ENCODE measurements around the gene MYLK4.

The MYLK4 gene

GRCh38 chr6:2630359-2630758 is 120.4 kb downstream of the MYLK4 start:
- peak; percentile 35 for DNase-seq (ENCODE audit: low spot score)

GRCh38 chr6:2626401-2626800 is 124.3 kb downstream of the MYLK4 start:
- no peak for DNase-seq (ENCODE audit: low spot score)

- no peak for DNase-seq (ENCODE audit: low spot score)
These were observed 125.1 kb downstream of the MYLK4 start for GRCh38 chr6:2625581-2625980.

- DNase-seq (ENCODE audit: low spot score): no peak
These were observed 126.5 kb downstream of the MYLK4 start for GRCh38 chr6:2624177-2624576.

- no peak for DNase-seq (ENCODE audit: low spot score)
These were observed 127.4 kb downstream of the MYLK4 start for GRCh38 chr6:2623295-2623694.

GRCh38 chr6:2622671-2623070 is 128.1 kb downstream of the MYLK4 start:
- no peak for DNase-seq (ENCODE audit: low spot score)

GRCh38 chr6:2619651-2620050 is 131.1 kb downstream of the MYLK4 start:
- DNase-seq (ENCODE audit: low spot score): no peak

GRCh38 chr6:2617729-2618128 is 133.0 kb downstream of the MYLK4 start:
- no peak for DNase-seq (ENCODE audit: low spot score)

GRCh38 chr6:2616811-2617210 is 133.9 kb downstream of the MYLK4 start:
- no peak for DNase-seq (ENCODE audit: low spot score)

GRCh38 chr6:2615251-2615650 is 135.5 kb downstream of the MYLK4 start:
- no peak for DNase-seq (ENCODE audit: low spot score)

GRCh38 chr6:2614846-2615245 is 135.9 kb downstream of the MYLK4 start:
- DNase-seq (ENCODE audit: low spot score): no peak

- no peak for DNase-seq (ENCODE audit: low spot score)
These were observed 136.6 kb downstream of the MYLK4 start for GRCh38 chr6:2614155-2614554.

Data from GM03348 (cell line).